NCI-H2227 treated with DMSO at 0.1 percent for 48 hours (cell line): ENCODE data around the gene SHROOM3.

Experiments
- DNase-seq: peaks from one replicate; lab custom pipeline; 2025; lab: John Stamatoyannopoulos, UW

The SHROOM3 gene

DNA sequence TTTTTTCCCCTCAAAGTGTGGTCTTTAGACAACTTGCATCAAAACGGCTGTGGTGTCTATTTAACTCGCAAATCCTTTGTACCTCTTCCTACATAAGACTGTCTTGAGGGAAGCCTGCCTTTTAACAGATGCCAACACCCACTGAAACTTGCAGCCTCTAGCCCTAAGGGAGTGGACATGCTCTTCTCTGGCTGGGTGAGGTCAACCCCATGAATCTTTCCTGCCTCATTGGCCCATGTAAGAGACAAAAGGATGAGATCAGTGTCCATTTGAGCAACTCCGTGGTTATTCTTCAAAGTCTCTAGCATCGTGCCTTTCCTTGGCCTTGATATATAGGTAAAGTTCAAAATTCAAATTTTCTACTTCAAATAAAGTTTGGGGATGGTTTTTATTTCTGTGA, 134.7 kb downstream of the SHROOM3 start:
- DNase-seq = no peak

DNA sequence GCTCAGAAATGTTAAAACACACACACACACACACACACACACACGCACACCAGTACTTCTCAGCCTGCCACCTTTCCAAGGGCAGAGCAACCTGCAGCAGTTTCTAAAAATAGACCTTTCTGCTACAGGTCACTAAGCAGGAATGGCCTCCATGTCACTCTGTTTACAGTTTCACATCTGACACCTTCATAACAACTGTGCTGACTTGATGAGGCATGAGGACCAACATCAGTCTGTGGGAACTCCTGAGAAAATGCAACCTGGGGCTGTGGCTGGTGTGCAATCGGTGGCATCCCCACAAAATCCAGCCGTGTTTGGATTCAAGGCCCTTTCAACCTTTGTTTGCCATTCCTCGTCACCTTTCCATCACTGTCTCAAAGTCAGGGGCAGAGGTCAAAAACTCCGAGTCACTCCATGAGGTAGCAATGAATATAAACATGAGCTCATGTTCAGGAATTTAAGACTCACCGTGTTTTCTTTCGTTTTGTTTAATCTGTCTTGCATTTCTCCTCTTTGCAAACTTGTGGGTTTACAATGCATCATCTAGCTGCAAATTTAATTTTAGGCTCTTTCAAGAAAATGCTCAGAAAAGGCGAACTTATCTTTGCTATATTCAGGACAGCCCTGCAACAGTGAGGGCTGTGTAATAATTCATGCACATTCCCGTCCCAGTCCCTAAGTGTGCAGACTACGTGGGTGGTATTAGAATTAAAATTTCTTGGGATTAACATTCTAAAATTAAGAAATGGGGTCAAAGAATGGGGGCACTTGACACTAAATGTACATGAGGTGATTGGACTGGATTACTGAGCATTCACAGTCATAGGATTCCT, 135.3 kb downstream of the SHROOM3 start:
- no peak for DNase-seq

DNA sequence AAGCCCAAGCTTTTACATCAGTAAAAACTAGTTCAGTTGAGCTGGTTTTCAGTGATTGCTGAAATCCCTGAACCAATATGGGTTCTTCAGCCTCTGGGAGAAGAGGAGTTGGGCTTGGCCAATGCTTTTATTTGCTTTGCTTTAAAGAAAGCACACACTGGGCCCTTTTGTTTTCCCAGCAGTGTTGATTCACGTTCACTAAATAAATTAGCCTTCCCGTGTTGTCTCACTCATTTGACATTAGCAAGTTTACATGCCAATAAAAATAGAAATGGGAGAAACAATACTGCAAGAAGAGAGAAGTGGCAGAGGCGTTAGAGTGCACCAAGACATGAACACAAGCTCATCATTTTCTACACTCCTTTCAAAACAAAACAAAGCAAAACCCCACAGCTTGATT, 136.2 kb downstream of the SHROOM3 start:
- no peak for DNase-seq

DNA sequence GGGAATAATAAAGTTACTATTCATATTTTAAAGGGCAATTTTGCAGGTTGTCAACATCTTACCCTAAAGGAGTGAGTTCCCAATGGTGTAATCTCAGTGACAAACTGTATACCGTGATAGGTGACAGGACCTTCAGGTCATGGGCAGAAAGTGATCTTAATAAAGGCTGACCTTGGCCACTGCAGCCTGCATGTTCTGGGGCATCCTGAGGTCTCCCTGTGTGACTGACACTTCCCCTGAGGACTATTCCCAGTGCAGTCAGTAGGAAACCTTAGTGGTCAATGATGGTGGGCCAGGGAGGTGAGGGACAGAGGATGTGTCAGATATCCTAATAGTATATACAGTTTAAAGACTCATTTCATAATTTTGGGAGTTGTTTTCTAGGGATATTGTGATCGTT, 137.2 kb downstream of the SHROOM3 start:
- no peak for DNase-seq

DNA sequence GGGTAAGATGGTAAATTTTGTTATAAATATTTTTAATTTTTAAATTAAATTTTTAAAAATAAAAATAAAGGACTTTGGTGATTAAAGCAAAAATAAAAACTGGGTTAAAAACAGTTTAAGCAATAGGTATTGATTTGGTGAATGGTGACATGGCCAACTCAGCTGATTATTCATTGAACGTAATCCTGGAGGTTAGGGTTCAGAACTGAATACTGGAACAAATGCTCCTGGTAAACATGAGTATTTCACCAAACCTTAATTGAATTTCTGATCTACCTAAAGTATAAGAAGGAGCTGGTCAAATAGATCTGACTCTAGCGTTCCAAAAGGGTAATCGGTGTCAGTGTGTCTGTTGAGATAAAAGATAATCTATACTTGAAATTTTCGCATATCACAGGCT, 141.8 kb downstream of the SHROOM3 start:
- no peak for DNase-seq

DNA sequence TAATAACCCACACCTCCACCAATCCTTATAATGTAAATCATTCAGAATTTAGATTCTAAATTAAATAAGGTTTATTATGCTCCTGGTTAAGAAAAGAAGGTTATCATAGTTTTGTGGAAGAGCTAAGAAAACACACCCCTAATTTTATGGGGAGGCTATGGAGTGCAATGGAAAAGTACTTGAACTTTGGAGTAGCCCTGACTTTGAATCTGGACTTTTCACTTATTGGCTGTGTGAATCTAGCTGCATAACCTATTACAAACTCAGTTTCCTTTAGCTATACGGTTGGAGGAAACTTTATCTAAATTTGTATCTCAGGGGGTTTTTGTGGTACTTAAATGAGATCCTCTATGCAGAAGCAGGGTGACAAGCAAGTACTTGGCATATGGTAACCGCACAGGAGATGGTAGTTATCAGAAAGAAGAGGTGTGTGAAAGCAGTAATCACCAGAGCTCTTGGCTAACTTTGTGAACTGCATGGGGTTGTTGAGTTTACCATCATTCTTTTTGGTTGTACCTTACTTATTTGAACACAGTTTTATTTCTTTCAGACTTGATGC, 143.1 kb downstream of the SHROOM3 start:
- DNase-seq = no peak

DNA sequence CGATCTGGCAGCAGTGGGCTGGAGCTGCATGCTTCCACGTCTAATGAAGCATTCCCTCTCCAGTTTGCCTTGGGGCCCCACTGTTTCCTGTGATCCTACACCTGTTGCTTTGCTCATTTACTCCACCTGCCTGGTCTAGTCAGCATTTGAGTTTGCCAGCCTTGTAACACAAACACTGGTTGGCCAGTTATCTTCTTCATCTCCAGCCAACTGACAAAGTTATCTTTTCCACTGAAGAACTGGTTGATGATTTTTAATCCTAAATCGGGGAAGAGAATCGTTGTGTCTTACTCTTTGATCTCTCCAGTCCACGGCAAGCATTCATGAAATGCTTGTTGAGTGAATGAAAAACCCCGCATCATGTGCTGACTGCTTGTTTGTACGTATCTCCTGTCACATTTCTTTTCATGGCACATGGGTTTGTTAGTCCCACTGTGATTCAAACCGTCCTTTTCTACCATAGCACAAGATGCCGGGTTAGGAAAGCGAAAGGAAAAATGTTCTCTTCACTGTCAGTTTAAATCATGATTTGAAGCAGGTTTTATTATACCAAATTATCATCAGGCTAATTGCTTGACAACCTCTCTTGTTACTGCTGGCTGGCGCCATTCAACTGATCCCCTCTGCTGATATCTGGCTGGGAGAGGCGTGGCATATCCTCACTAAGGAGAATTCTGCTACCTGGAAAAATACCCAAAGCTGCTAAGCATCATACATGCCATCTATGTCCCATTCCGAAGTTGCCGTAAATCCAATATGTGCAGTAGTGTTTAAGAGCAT, 144.8 kb downstream of the SHROOM3 start:
- no peak for DNase-seq

DNA sequence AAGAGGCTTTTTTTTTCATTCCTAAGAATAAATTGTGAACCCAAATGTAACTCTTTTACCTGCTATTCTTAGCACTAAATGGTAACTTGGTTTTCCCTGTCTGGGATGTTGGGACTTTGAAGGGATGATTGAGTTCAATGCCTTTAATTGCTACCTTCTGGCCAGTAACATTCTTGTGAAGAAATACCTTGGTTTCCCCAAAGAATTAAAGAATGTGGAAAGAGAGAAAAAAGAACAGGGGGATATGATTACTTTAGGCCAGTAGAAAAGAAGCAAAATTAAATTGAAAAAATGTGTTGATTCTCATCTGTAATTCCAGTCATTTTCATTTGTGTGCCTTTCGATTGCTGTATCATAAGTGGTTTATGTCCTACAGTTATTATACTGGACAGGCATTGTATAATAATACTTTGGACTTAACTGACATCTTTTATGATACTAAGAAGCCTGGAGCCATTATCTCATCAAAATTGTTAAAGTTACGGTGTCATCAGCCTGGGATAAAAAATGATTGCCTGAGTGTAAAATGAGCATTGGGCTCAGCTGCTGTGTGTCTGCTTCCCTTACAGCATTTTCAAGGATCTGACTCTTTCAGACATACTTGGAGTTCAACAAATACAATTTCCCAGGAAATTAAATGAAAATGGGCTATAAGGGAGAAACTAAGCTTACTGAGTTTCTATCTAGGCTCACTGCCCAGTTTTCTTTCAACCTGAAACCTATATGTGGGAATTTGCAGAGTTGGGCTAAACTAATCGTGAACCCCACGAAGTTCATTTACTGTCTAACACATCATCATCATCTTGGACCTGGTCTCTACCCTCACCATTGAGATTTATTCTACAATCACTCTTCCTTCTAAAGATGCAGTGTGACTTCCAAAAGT, 146.3 kb downstream of the SHROOM3 start:
- peak; percentile 24 for DNase-seq

DNA sequence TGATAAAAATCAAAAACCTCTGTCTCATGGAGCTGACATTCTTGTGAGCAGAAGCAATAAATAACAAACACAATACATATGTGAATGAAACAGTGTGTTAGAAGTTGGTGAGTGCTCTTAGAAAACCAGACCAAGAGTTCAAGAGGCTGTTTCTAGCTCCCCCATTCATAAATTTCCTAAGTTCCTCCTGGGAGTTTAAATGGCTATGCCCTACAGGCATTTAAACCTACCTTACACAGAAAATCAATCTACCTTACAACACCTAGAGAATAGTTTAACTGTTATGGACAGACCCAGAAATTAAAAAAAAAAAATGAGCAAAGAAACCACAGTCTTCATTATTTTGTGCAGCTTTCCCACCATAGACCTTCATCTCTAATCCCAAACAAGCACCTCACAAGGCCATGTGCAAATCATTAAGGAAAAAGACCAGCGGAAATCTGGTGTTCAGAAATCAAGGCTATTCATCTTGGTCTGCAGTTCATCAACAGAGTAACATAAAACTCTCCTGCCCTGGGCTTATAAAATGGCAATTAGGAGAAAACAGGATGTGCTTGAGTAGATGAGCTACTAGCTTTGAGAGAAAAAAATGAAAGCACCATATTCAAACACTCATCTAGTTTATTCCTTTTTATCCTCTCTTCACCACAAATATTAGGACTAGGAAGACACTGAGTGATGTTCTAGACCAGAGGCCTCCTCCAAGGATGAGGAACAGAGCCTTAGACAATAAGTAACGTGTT, 147.2 kb downstream of the SHROOM3 start:
- no peak for DNase-seq

DNA sequence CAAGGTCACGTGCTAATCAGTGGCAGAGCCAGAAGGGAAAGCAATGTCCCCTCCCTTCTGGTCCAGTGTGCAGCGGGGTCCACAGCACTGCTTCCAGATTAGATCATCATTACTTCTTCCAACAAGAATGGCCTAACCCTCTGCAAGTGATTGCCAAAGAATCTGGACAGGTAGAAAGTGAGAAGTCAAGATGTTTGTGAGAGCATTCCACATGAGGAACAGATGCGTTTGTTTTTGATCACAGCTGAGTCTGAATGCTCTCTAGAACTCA, 147.7 kb downstream of the SHROOM3 start:
- DNase-seq = no peak

DNA sequence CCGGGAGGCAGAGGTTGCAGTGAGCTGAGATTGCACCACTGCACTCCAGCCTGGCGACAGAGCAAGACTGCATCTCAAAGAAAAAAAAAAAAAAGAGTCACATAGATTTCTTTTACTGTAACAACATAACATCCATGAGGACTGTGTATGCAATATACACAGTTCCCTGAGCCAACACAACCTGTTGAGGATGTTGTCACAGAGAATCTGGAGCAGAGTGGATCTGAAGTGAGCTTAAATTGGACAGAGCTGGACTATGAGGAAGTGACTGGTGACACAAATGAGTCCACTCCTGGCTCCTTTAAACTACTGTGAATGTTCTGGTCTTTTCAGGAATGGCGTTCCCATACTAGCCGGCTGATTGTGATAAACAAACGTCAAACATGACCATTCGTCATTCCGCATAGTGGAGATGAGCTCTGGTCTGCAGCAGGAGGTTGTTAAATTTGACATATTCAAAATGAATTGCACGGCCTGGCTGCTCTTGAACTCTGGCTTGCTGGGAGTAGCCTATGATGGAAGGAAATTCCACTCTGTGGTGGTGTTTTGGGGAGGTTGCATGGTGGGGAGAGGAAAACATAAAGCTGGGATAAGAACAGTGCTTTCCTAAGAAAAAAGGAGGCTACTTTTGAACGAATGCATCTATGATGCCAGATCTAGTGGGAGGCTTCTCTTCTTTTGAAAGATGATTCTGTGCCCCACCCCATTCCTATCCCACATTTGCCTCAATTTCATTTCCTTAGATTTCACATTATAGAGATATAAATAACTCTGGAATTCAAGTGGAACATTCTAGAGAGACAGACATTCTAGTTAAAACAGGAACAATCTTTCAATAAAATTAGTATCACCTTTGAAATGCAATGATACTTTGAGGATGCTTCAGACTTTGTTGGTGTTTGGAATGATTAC, 149.5 kb downstream of the SHROOM3 start:
- DNase-seq = no peak

DNA sequence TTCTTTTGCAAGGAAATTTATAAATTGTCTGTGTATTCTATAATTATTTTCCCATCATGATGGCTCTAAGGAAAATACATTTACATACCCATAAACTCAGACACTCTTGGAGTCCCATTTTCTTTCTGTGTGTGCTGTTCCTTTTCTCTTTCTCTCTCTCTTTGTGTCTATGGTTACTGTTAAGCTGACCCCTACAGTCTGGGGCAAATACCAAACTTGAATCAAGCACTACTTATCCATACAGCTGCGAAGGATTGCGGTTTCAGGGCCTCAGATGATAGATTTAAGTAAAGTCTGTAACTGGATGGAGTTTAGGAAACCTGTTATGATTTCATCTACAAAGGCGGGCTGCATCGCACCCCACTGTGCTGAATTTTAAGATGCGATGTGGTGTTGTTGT, 150.2 kb downstream of the SHROOM3 start:
- no peak for DNase-seq

DNA sequence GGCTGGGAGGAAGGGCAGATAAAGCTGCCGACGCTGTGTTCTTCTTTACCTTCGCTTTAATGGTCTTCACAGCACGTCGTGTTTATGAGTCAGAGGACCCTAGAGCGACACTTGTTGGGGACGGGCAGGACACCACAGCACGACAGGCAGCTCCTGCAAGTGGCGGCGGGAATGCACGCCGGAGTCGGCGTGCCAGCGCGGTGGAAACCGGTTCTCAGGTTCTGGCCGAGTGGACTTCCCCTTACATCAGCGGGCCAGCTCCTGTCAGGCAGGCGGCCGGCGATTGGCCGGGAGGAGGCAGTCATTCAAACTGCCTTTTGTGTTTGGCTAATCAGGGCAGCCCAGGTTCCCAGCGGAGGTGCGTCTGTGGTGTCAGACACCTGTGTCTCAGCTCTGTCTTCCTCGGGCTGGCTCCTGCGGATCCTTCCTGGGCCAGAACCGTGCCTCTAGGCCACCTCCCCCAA, 150.9 kb downstream of the SHROOM3 start:
- peak; percentile 23 for DNase-seq

DNA sequence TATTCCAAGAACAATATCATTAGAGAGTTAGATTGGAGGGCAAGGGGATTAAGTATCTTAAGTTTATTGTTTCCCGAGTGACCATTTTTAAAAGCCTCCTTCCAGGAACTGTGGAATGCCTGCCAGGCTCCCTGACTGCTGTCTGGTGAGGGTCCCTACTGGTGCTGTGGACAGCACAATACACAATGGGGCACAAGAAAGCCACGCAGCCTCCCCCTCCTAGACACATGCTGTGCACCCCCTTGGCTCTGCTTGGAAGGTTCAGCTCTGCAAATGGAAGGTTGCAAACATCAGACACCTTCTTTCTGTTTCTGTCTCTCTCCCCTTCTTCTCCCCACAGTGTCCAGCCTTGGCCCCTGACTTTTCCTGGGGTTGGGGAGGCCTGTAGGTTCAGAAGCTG, 153.2 kb downstream of the SHROOM3 start:
- no peak for DNase-seq

DNA sequence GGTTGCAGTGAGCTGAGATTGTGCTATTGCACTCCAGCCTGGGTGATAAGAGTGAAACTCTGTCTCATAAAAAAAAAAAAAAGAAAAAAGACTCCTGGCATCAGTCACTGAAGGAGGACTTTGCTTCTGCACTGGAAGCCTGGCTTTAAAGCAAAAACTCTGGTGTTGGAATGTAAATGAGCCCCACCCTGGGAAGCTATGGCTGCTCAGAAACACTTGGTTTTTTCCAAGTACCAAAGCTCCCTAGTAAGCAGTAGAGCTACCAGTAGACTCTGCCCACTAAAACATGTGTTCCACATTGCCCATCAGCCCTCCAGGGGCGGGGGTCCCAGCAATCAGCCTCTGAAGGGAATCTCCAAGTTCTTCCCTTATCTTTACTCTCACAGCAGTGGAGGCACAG, 154.4 kb downstream of the SHROOM3 start:
- no peak for DNase-seq

DNA sequence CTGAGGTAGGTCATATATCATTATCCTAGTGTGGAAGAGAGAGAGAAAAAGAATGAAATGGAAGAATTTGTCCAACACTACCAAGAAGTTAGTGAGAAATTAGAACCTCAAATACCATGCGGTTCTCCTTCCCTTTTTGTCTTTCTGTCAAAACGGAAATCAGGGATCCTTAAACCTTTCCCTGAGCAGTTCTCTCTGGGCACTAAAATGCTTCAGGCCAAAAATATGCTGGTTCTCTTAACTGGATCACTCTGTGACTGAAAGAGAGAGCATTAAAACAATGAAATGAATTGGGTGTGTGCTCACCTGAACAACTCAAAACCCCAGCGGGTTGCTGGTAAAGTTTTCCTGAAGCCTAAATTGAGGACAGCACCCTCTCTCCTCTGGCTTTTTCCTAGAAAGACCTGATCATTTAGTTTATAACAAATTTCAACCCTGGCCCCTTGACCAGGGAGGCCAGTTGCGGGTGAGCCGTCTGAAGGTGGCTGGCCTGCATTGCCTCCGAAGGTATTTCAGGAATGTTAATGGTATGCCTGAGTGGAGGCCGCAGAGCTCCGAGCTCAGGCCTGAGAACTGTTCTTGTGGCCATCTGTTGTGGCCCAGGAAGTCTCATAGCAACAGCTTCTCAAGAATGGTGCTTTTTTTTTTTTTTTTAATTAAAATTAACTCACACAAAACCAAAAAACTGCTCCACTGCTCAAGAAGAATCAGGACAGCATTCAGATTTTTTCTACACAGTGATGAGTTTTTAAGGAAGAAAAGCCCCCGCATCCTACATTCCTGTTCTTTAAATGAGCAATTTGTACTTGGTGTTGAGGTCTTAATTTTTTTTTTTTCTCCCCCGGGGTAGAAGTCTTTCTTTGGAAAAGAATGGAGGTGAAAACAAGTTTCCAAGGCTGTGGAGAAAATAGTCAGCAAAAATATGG, 155.1 kb downstream of the SHROOM3 start:
- no peak for DNase-seq

DNA sequence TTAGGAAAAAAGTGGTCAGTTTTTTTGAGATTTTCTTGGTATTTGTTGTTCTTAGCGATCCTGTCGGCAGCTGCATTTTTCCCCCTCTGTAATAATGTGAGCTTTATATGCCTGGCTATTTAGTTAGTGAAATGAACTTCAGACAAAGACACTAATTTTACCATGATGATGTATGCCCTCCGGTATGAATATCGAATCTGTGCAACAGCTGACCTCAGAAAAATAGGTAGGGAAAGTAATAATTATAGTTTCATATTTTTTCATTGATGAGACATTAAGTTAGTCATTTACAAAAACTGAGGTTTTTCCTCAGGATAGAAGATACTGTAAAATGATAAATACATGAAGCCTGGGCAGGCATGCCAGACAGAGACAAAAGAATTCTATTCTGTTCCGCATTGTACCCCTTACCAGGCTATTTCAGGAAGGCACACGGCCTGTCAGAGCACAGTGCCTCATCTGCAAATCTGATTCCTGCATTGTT, 155.8 kb downstream of the SHROOM3 start:
- DNase-seq = no peak

DNA sequence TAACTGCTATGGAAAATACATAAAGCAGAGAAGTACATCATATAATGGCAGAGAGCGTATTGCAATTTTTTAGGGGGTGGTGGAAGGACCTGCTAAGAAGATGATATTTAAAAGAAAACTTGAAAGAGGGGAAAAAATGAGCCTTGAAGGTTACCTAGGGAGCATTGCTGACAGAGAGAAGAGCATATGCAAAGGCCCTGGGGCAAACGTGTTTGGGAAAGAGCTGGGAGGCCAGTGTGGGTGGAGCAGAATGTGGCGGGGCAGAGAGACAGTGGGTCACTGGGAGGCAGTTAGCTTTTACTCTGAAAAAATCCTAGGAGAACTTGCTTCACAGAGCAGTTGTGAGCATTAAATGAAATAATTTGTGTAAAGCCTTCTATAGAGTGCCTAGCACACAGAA, 157.0 kb downstream of the SHROOM3 start:
- DNase-seq = no peak

DNA sequence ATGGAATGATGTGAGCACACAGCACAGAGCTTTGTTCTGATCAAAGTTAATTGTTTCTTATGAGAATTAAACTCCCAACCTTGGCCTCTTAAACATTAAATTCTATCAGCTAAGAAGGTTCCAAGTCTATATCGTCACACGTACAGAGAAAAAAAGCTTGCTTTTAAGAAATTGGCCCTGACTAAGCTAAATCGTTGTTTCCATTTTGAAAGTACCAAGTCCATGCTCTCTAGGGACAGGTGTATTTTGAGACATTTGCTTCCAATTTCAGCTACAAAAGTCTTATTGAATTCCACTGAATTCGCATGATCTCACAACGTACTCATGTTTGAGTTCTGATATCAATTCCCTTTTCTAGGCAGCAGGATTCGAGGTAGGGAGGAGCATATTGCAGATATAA, 157.4 kb downstream of the SHROOM3 start:
- DNase-seq = no peak
